NCI-H2196 treated with DMSO at 0.1 percent for 48 hours (cell line): ENCODE results near the gene FOXP1.

Source experiments
- DNase-seq: peaks from one replicate; lab custom pipeline; 2025; ENCODE audit not compliant: unreplicated experiment; lab: John Stamatoyannopoulos, UW

Gene FOXP1

GRCh38 chr3:71288269-71288930, 295.1 kb downstream of the FOXP1 start:
- DNase-seq, result no peak

GRCh38 chr3:71285086-71285485, 298.4 kb downstream of the FOXP1 start:
- DNase-seq, result no peak

GRCh38 chr3:71282976-71283375, 300.6 kb downstream of the FOXP1 start:
- DNase-seq, result no peak

GRCh38 chr3:71281280-71281679, 302.2 kb downstream of the FOXP1 start:
- no peak for DNase-seq

- DNase-seq, result no peak
Measured at GRCh38 chr3:71277341-71277740, 306.2 kb downstream of the FOXP1 start.

GRCh38 chr3:71276531-71276930, 307.0 kb downstream of the FOXP1 start:
- DNase-seq, result no peak

- DNase-seq, result no peak
Measured at GRCh38 chr3:71273453-71273852, 310.1 kb downstream of the FOXP1 start.

- no peak for DNase-seq
Measured at GRCh38 chr3:71271596-71271995, 311.9 kb downstream of the FOXP1 start.

GRCh38 chr3:71269906-71270305, 313.6 kb downstream of the FOXP1 start:
- DNase-seq, result no peak

- no peak for DNase-seq
Measured at GRCh38 chr3:71268462-71268999, 315.0 kb downstream of the FOXP1 start.

GRCh38 chr3:71266875-71267274, 316.7 kb downstream of the FOXP1 start:
- DNase-seq, result no peak

- no peak for DNase-seq
Measured at GRCh38 chr3:71265365-71265915, 318.1 kb downstream of the FOXP1 start.

GRCh38 chr3:71264840-71265239, 318.7 kb downstream of the FOXP1 start:
- DNase-seq, result no peak

GRCh38 chr3:71262364-71263265, 320.9 kb downstream of the FOXP1 start:
- no peak for DNase-seq

GRCh38 chr3:71260782-71261181, 322.7 kb downstream of the FOXP1 start:
- no peak for DNase-seq

GRCh38 chr3:71258526-71258925, 325.0 kb downstream of the FOXP1 start:
- no peak for DNase-seq

GRCh38 chr3:71258116-71258515, 325.4 kb downstream of the FOXP1 start:
- no peak for DNase-seq

- DNase-seq, result no peak
Measured at GRCh38 chr3:71255498-71255897, 328.0 kb downstream of the FOXP1 start.

- DNase-seq, result no peak
Measured at GRCh38 chr3:71254281-71255057, 329.1 kb downstream of the FOXP1 start.

- no peak for DNase-seq
Measured at GRCh38 chr3:71253169-71253568, 330.4 kb downstream of the FOXP1 start.

- no peak for DNase-seq
Measured at GRCh38 chr3:71252466-71252865, 331.1 kb downstream of the FOXP1 start.
